Kidney epithelial cell (primary cell): ENCODE measurements around the gene TOP3A. TPM values are rescaled to one million over a fixed set of nuclear protein-coding genes. Genes with fewer than 3 reads are reported as not detected.

Experiments
- DNase-seq: peaks from one replicate; pipeline ENCODE4 v3.0.0-alpha.2; 2010; ENCODE audit warnings: low read depth
- H3K27me3 ChIP-seq: 2 replicates; pipeline ENCODE4 v1.6.0; 2011; ENCODE audit warnings: low read length; ENCODE audit not compliant: control insufficient read depth, insufficient read depth
- H3K36me3 ChIP-seq: 2 replicates; pipeline ENCODE4 v1.5.1; 2011; ENCODE audit warnings: low read length; ENCODE audit not compliant: control insufficient read depth, insufficient read depth
- H3K4me3 ChIP-seq: 2 replicates; pipeline ENCODE4 v1.5.1; 2011; ENCODE audit warnings: low read depth, mild to moderate bottlenecking, control low read depth, low read length
- total RNA-seq: library from RNA; depleted of rRNA; stranded (reverse); fragments of >200 nt; gene quantifications from 2 replicates; pipeline ENCODE4 v1.2.3, GENCODE V29; 2015
- TF ChIP-seq, protein P1 (sequence below): IDR thresholded peaks from 2 replicates; pipeline ENCODE4 v1.5.1; 2011; ENCODE audit warnings: mild to moderate bottlenecking, moderate library complexity, low read length, control low read depth, inconsistent platforms; ENCODE audit not compliant: insufficient read depth, poor library complexity, severe bottlenecking

Gene TOP3A
- total RNA-seq, 1 donor from 2014 or later = 35.6 TPM

GRCh38 chr17:18361837-18362697, 47.3 kb upstream of the TOP3A start:
- H3K4me3 ChIP-seq = peak overlapping the region; percentile 76
- H3K36me3 ChIP-seq = no peaks in the 10 kb centered on the region
- DNase-seq = no peak
- H3K27me3 ChIP-seq = no peaks in the 10 kb centered on the region
- TF ChIP-seq, protein P1, sequence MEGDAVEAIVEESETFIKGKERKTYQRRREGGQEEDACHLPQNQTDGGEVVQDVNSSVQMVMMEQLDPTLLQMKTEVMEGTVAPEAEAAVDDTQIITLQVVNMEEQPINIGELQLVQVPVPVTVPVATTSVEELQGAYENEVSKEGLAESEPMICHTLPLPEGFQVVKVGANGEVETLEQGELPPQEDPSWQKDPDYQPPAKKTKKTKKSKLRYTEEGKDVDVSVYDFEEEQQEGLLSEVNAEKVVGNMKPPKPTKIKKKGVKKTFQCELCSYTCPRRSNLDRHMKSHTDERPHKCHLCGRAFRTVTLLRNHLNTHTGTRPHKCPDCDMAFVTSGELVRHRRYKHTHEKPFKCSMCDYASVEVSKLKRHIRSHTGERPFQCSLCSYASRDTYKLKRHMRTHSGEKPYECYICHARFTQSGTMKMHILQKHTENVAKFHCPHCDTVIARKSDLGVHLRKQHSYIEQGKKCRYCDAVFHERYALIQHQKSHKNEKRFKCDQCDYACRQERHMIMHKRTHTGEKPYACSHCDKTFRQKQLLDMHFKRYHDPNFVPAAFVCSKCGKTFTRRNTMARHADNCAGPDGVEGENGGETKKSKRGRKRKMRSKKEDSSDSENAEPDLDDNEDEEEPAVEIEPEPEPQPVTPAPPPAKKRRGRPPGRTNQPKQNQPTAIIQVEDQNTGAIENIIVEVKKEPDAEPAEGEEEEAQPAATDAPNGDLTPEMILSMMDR = no peak

DNA sequence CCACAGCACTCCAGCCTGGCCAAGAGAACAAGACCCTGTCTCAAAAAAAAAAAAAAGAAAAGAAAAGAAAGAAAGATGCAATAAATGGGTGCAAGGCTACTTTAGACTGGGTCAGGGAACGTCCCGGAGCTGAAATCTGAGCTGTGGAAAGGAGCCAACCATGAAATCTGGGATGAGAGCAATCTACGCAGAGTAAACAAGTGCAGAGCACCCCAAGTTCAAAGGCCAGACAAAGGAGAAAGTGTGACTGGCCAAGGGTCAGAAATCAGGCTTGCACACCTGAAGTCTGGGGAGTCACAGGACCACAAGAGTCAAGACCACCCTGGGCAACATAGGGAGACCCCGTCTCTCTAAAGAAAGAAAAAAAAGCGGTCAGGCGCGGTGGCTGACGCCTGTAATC, 45.7 kb upstream of the TOP3A start:
- no peaks in the 10 kb centered on the region for H3K27me3 ChIP-seq
- no peak for DNase-seq
- H3K36me3 ChIP-seq = no peaks in the 10 kb centered on the region
- TF ChIP-seq, protein P1 = no peak
- no peak overlapping the region for H3K4me3 ChIP-seq

GRCh38 chr17:18356624-18357023, 41.8 kb upstream of the TOP3A start:
- no peaks in the 10 kb centered on the region for H3K27me3 ChIP-seq
- DNase-seq = no peak
- no peak overlapping the region for H3K4me3 ChIP-seq

GRCh38 chr17:18353541-18353940, 38.7 kb upstream of the TOP3A start:
- TF ChIP-seq, protein P1 = no peak

More at GRCh38 chr17:18356624-18357023, 41.8 kb upstream of the TOP3A start:
- H3K36me3 ChIP-seq = no peaks in the 10 kb centered on the region
- TF ChIP-seq, protein P1 = no peak

GRCh38 chr17:18344021-18344420, 29.2 kb upstream of the TOP3A start:
- TF ChIP-seq, protein P1 = no peak
- DNase-seq = no peak
- H3K4me3 ChIP-seq = no peak overlapping the region
- no peaks in the 10 kb centered on the region for H3K27me3 ChIP-seq
- peaks cover 3% of the 10 kb centered on the region for H3K36me3 ChIP-seq

More at GRCh38 chr17:18353541-18353940, 38.7 kb upstream of the TOP3A start:
- Histone ChIP-seq H3K27me3 (no peaks in the 10 kb centered on the region), H3K36me3 (no peaks in the 10 kb centered on the region), H3K4me3 (no peak overlapping the region)
- no peak for DNase-seq
